Neural crest cell (in vitro differentiated cells): Measurements from ENCODE around the gene SESN1. TPM values are rescaled to one million over a fixed set of nuclear protein-coding genes. Genes with fewer than 3 reads are reported as not detected.

Experiments
- DNase-seq: peaks from one replicate; pipeline ENCODE4 v3.0.0; 2021; ENCODE audit warnings: low read depth, mixed read lengths, low spot score
- H3K27ac Mint-ChIP-seq: one replicate; pipeline ENCODE4 v1.8.0; 2021; ENCODE audit warnings: mild to moderate bottlenecking, mixed read lengths; ENCODE audit not compliant: unreplicated experiment
- H3K27me3 Mint-ChIP-seq: 2 replicates; pipeline ENCODE4 v1.8.0; 2021; ENCODE audit warnings: low read depth, mild to moderate bottlenecking, mixed read lengths
- H3K36me3 Mint-ChIP-seq: 2 replicates; pipeline ENCODE4 v1.8.0; 2021; ENCODE audit warnings: low read depth, mild to moderate bottlenecking, mixed read lengths
- H3K4me1 Mint-ChIP-seq: 2 replicates; pipeline ENCODE4 v1.8.0; 2021; ENCODE audit warnings: mixed read lengths
- H3K4me3 Mint-ChIP-seq: one replicate; pipeline ENCODE4 v1.8.0; 2021; ENCODE audit warnings: mild to moderate bottlenecking, mixed read lengths
- H3K9me3 Mint-ChIP-seq: 2 replicates; pipeline ENCODE4 v1.8.0; 2021; ENCODE audit warnings: mixed read lengths
- total RNA-seq: library from RNA; stranded (reverse); gene quantifications from 2 replicates; pipeline ENCODE4 v1.2.1, GENCODE V29; 2021
- TF ChIP-seq, protein P1 (sequence below): fragments of 200-600 bp; sonication (generic); conservative IDR thresholded peaks from 2 replicates; pipeline ENCODE4 v1.5.0; 2021; ENCODE audit warnings: antibody characterized with exemption, mild to moderate bottlenecking

SESN1 gene
- total RNA-seq, 1 donor from 2014 or later: 11.5 TPM

DNA sequence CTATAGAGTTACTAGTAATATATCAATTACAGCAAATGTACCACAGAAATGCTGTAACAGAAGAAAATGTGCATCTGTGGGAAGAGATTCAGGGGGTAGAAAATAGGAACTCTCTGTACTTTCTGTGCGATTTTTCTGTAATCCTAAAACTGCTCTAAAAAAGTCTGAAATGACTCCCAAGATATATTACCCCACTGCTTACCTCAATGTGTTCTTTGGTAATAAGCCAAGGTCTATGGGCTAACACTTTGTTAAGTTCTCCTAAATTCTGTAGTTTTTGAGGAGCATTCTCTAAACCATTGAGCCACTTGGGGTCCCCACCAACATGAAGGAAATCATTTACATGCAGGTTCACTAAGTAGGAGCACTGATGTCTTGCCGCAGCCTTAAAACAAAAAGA, 94.4 kb downstream of the SESN1 start:
- H3K4me1 Mint-ChIP-seq: no peaks in the 10 kb centered on the region
- H3K27me3 Mint-ChIP-seq: no peaks in the 10 kb centered on the region
- no peaks in the 10 kb centered on the region for H3K36me3 Mint-ChIP-seq
- no peak for DNase-seq
- TF ChIP-seq, protein P1, sequence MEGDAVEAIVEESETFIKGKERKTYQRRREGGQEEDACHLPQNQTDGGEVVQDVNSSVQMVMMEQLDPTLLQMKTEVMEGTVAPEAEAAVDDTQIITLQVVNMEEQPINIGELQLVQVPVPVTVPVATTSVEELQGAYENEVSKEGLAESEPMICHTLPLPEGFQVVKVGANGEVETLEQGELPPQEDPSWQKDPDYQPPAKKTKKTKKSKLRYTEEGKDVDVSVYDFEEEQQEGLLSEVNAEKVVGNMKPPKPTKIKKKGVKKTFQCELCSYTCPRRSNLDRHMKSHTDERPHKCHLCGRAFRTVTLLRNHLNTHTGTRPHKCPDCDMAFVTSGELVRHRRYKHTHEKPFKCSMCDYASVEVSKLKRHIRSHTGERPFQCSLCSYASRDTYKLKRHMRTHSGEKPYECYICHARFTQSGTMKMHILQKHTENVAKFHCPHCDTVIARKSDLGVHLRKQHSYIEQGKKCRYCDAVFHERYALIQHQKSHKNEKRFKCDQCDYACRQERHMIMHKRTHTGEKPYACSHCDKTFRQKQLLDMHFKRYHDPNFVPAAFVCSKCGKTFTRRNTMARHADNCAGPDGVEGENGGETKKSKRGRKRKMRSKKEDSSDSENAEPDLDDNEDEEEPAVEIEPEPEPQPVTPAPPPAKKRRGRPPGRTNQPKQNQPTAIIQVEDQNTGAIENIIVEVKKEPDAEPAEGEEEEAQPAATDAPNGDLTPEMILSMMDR: no peak
- no peak overlapping the region for H3K4me3 Mint-ChIP-seq
- H3K27ac Mint-ChIP-seq: no peak overlapping the region
- H3K9me3 Mint-ChIP-seq: no peaks in the 10 kb centered on the region

DNA sequence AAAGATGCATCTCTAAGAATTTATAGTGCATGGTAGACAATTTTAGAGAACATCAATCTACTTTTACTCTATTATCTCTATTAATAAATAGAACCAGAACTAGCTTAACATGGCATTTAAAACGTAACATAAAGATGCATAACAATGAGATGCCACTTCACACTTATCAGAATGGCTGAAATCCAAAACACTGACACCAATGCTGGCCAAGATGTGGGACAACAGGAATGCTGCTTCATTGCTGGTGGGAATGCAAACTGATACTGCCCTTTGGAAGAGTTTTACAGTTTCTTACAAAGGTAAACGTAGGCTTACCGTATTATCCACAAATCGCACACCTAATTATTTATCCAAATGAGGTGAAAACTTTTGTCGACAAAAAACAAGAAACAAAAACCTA, 95.2 kb downstream of the SESN1 start:
- H3K27me3 Mint-ChIP-seq: no peaks in the 10 kb centered on the region
- H3K4me3 Mint-ChIP-seq: no peak overlapping the region
- TF ChIP-seq, protein P1: no peak
- H3K9me3 Mint-ChIP-seq: no peaks in the 10 kb centered on the region
- no peak overlapping the region for H3K27ac Mint-ChIP-seq
- no peaks in the 10 kb centered on the region for H3K36me3 Mint-ChIP-seq
- DNase-seq: no peak
- no peaks in the 10 kb centered on the region for H3K4me1 Mint-ChIP-seq

GRCh38 chr6:108998485-108998884, 96.2 kb downstream of the SESN1 start:
- Mint-ChIP-seq H3K27ac (no peak overlapping the region), H3K36me3 (no peaks in the 10 kb centered on the region), H3K4me1 (no peaks in the 10 kb centered on the region), H3K4me3 (no peak overlapping the region), H3K27me3 (no peaks in the 10 kb centered on the region), H3K9me3 (no peaks in the 10 kb centered on the region)
- no peak for DNase-seq
- TF ChIP-seq, protein P1: no peak

GRCh38 chr6:108996208-108996607, 98.4 kb downstream of the SESN1 start:
- H3K27me3 Mint-ChIP-seq: no peaks in the 10 kb centered on the region
- TF ChIP-seq, protein P1: no peak
- H3K4me3 Mint-ChIP-seq: no peak overlapping the region
- H3K9me3 Mint-ChIP-seq: no peaks in the 10 kb centered on the region
- H3K27ac Mint-ChIP-seq: no peak overlapping the region
- DNase-seq: no peak
- peaks cover 5% of the 10 kb centered on the region for H3K36me3 Mint-ChIP-seq
- H3K4me1 Mint-ChIP-seq: no peaks in the 10 kb centered on the region

DNA sequence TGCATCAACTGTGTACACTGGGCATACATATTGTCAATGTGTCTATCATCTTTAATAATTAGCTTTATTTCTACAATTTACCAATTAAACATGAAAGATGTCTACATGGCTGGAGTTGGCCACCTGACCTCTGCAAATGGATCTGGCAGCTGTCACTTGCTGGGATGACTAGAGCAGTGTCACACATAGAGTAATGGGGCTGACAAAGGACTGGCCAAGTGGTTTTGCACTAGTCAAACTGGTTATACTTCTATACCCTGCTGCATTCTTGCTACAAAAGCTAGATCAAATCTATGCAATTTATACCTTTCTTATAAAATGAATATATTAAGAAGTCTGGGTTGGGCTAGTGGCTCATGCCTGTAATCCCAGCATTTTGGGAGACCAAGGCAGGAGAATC, 99.3 kb downstream of the SESN1 start:
- DNase-seq: no peak
- no peaks in the 10 kb centered on the region for H3K9me3 Mint-ChIP-seq
- no peak overlapping the region for H3K4me3 Mint-ChIP-seq
- peaks cover 7% of the 10 kb centered on the region for H3K36me3 Mint-ChIP-seq
- no peaks in the 10 kb centered on the region for H3K4me1 Mint-ChIP-seq
- TF ChIP-seq, protein P1: no peak
- H3K27me3 Mint-ChIP-seq: no peaks in the 10 kb centered on the region
- no peak overlapping the region for H3K27ac Mint-ChIP-seq

- Mint-ChIP-seq H3K27me3 (no peaks in the 10 kb centered on the region), H3K27ac (no peak overlapping the region), H3K4me3 (no peak overlapping the region), H3K9me3 (no peaks in the 10 kb centered on the region), H3K4me1 (no peaks in the 10 kb centered on the region), H3K36me3 (peaks cover 7% of the 10 kb centered on the region)
- TF ChIP-seq, protein P1: no peak
- no peak for DNase-seq
Observed at GRCh38 chr6:108993876-108994275, 100.8 kb downstream of the SESN1 start.
